Measurements from ENCODE around the gene RAB39A. TPM values are rescaled to one million over a fixed set of nuclear protein-coding genes. Genes with fewer than 3 reads are reported as not detected.

The RAB39A gene
- total and polyA plus RNA-seq, 9 of the 15 experiments (the other 6 are each of a cell fraction or from before 2014, with no cell fraction given) = not detected

GRCh38 chr11:108008656-108009496 is 80.6 kb downstream of the RAB39A start, which contains the start of gene CUL5 (continued):
- TF ChIP-seq CBX3 (IDR thresholded peaks at IDR 0.05; ENCODE audit: borderline replicate concordance in 1 of 2, low read length in 2 of 2) (peak in 1 of 2 experiments; percentile 80; a peak in 1 of 3 replicates), VEZF1 (CRISPR knock-in tag; IDR thresholded peaks at IDR 0.05) (peak; percentile 51), PHB (CRISPR knock-in tag; IDR thresholded peaks at IDR 0.05) (no peak), ZNF316 (IDR thresholded peaks at IDR 0.05) (no peak), GATAD2A (IDR thresholded peaks at IDR 0.05) (no peak), TBP (optimal IDR thresholded peaks at IDR 0.05; ENCODE audit: low read depth, low read length) (peak; percentile 74), PHF20 (IDR thresholded peaks at IDR 0.05; ENCODE audit: partially characterized antibody) (peak; percentile 91), CCNT2 (IDR thresholded peaks at IDR 0.05; ENCODE audit: borderline replicate concordance, extremely low read depth, insufficient read length, low read depth, low read length) (peak; percentile 82), GABPA (tag; conservative IDR thresholded peaks at IDR 0.05; ENCODE audit: low read depth) (0 out of 2 replicates have a peak, but pooled peaks have one; percentile 22), ZNF12 (CRISPR knock-in tag; IDR thresholded peaks at IDR 0.05) (peak; percentile 82; the same call in 1 of the 2 replicates), TARDBP (IDR thresholded peaks at IDR 0.05) (no peak; the same call in 1 of the 2 replicates), ADNP (tag; IDR thresholded peaks at IDR 0.05) (no peak), ZNF511 (CRISPR knock-in tag; IDR thresholded peaks at IDR 0.05) (peak; percentile 98), ZBTB49 (CRISPR knock-in tag; IDR thresholded peaks at IDR 0.05; ENCODE audit: borderline replicate concordance) (peak; percentile 85; the same call in 1 of the 2 replicates), ZNF217 (CRISPR knock-in tag; IDR thresholded peaks at IDR 0.05) (peak; percentile 16; the same call in 1 of the 2 replicates), ZNF239 (CRISPR knock-in tag; IDR thresholded peaks at IDR 0.05) (peak; percentile 13; the same call in 1 of the 2 replicates), ZBTB1 (CRISPR knock-in tag; IDR thresholded peaks at IDR 0.05; ENCODE audit: borderline replicate concordance, low read depth) (peak; percentile 35; the same call in 1 of the 2 replicates), EWSR1 (IDR thresholded peaks at IDR 0.05; ENCODE audit: borderline replicate concordance, low read depth, partially characterized antibody) (no peak)
- TF ChIP-seq, protein P1, sequence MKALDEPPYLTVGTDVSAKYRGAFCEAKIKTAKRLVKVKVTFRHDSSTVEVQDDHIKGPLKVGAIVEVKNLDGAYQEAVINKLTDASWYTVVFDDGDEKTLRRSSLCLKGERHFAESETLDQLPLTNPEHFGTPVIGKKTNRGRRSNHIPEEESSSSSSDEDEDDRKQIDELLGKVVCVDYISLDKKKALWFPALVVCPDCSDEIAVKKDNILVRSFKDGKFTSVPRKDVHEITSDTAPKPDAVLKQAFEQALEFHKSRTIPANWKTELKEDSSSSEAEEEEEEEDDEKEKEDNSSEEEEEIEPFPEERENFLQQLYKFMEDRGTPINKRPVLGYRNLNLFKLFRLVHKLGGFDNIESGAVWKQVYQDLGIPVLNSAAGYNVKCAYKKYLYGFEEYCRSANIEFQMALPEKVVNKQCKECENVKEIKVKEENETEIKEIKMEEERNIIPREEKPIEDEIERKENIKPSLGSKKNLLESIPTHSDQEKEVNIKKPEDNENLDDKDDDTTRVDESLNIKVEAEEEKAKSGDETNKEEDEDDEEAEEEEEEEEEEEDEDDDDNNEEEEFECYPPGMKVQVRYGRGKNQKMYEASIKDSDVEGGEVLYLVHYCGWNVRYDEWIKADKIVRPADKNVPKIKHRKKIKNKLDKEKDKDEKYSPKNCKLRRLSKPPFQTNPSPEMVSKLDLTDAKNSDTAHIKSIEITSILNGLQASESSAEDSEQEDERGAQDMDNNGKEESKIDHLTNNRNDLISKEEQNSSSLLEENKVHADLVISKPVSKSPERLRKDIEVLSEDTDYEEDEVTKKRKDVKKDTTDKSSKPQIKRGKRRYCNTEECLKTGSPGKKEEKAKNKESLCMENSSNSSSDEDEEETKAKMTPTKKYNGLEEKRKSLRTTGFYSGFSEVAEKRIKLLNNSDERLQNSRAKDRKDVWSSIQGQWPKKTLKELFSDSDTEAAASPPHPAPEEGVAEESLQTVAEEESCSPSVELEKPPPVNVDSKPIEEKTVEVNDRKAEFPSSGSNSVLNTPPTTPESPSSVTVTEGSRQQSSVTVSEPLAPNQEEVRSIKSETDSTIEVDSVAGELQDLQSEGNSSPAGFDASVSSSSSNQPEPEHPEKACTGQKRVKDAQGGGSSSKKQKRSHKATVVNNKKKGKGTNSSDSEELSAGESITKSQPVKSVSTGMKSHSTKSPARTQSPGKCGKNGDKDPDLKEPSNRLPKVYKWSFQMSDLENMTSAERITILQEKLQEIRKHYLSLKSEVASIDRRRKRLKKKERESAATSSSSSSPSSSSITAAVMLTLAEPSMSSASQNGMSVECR (CRISPR knock-in tag; IDR thresholded peaks at IDR 0.05) = peak; percentile 95
